HL-60 (cell line): ENCODE measurements around the gene IRX4.

Experiments used
- DNase-seq, 2 experiments: peaks; one replicate each; pipeline ENCODE4 v3.0.0-alpha.2; 2010 to 2020; ENCODE audit warnings: low read depth in 1 of 2, low spot score in 1 of 2
- H3K27ac ChIP-seq: fragments of 250-450 bp; sonication (Bioruptor Pico); replicated peaks from 2 replicates; pipeline ENCODE4 v1.5.1; 2020; ENCODE audit warnings: mild to moderate bottlenecking, moderate library complexity
- H3K27me3 ChIP-seq: fragments of 250-450 bp; sonication (Bioruptor Pico); 2 replicates; pipeline ENCODE4 v1.5.1; 2021; ENCODE audit warnings: mild to moderate bottlenecking, moderate library complexity; ENCODE audit not compliant: insufficient read depth, poor library complexity, severe bottlenecking
- H3K4me3 ChIP-seq: replicated peaks from 2 replicates; pipeline ENCODE4 v1.5.1; 2011; ENCODE audit warnings: mild to moderate bottlenecking, control low read depth, low read length; ENCODE audit not compliant: insufficient read depth
- CTCF ChIP-seq: IDR thresholded peaks from one replicate; pipeline ENCODE4 v1.5.1; 2011; ENCODE audit warnings: low read length, control low read depth, inconsistent platforms; ENCODE audit not compliant: insufficient read depth
- GABPA ChIP-seq: IDR thresholded peaks from 2 replicates; pipeline ENCODE4 v1.6.1; 2012; ENCODE audit warnings: low read depth
- POLR2AphosphoS5 ChIP-seq: IDR thresholded peaks from 2 replicates; pipeline ENCODE4 v1.6.1; 2012; ENCODE audit warnings: low read depth
- REST ChIP-seq: IDR thresholded peaks from 2 replicates; pipeline ENCODE4 v1.6.1; 2012; ENCODE audit warnings: low read depth; ENCODE audit not compliant: insufficient replicate concordance
- SPI1 ChIP-seq: IDR thresholded peaks from 2 replicates; pipeline ENCODE4 v1.6.1; 2012; ENCODE audit warnings: low read depth, mild to moderate bottlenecking, borderline replicate concordance

IRX4 gene

GRCh38 chr5:1901061-1901460 lies 18.3 kb upstream of the IRX4 start:
- Histone ChIP-seq H3K4me3 (no peak overlapping the region), H3K27me3 (peaks cover 3% of the 10 kb centered on the region), H3K27ac (no peak overlapping the region)
- DNase-seq: no peak
- no peak for TF ChIP-seq REST
- no peak for TF ChIP-seq CTCF
- TF ChIP-seq SPI1: no peak
- no peak for TF ChIP-seq GABPA
- no peak for TF ChIP-seq POLR2AphosphoS5

GRCh38 chr5:1899201-1899600 lies 16.5 kb upstream of the IRX4 start:
- Histone ChIP-seq H3K4me3 (no peak overlapping the region), H3K27ac (no peak overlapping the region), H3K27me3 (peaks cover 5% of the 10 kb centered on the region)
- DNase-seq: no peak
- no peak for TF ChIP-seq CTCF

- H3K27ac ChIP-seq: no peak overlapping the region
- peaks cover 5% of the 10 kb centered on the region for H3K27me3 ChIP-seq
These were observed 15.2 kb upstream of the IRX4 start for GRCh38 chr5:1897816-1898450.

GRCh38 chr5:1897386-1897785 lies 14.7 kb upstream of the IRX4 start:
- TF ChIP-seq POLR2AphosphoS5: no peak
- no peak for TF ChIP-seq GABPA
- no peak for TF ChIP-seq REST
- no peak for TF ChIP-seq CTCF
- TF ChIP-seq SPI1: no peak
- H3K27me3 ChIP-seq: peaks cover 9% of the 10 kb centered on the region
- H3K27ac ChIP-seq: no peak overlapping the region
- no peak overlapping the region for H3K4me3 ChIP-seq
- DNase-seq: no peak

More at GRCh38 chr5:1897816-1898450, 15.2 kb upstream of the IRX4 start:
- H3K4me3 ChIP-seq: no peak overlapping the region
- no peak for DNase-seq
- no peak for TF ChIP-seq GABPA
